Measurements from ENCODE around the gene CYRIA. TPM values are rescaled to one million over a fixed set of nuclear protein-coding genes. Genes with fewer than 3 reads are reported as not detected.

CYRIA gene
- total RNA-seq, 4 donors from 2014 or later, result 0.53 to 11.6 (median 4.6) TPM

DNA sequence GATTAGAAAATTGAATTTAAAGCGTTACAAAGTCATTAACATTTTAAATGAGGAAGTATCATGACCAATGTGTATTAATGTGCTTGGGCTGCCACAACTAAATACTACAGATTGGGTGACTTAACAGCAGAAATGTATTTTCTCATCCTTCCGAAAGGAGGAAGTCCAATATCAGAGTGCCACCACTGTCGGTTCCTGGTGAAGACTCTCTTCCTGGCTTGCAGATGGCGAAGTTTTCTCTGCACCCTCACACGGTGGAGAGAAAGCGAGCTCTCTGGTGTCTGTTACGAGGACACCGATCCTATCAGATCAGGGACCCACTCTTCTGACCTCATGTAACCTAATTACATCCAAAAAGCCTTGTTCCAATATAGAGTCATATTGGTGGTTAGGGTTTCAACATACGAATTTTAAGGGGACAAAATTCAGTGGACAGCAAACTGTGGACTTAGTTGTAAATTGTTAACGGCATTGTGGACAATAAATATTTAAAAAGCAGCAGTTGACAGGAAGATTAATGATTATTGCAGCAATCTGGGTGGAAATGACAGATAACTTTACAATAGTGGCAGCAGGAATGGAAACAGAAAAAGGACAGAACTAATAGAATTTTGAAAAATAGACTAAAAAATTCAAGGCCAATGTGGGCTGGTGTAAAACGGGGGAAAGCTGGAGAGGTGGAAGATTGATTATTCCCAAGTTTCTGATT lies 35.1 kb upstream of the CYRIA start:
- no peak overlapping the region for H3K4me3 ChIP-seq
- DNase-seq, result no peak
- H3K27me3 ChIP-seq, result no peaks in the 10 kb centered on the region
- no peaks in the 10 kb centered on the region for H3K36me3 ChIP-seq
- H3K9me3 ChIP-seq, result no peaks in the 10 kb centered on the region
- no peak for TF ChIP-seq POLR2A (IDR thresholded peaks at IDR 0.05)
- TF ChIP-seq, protein P1, sequence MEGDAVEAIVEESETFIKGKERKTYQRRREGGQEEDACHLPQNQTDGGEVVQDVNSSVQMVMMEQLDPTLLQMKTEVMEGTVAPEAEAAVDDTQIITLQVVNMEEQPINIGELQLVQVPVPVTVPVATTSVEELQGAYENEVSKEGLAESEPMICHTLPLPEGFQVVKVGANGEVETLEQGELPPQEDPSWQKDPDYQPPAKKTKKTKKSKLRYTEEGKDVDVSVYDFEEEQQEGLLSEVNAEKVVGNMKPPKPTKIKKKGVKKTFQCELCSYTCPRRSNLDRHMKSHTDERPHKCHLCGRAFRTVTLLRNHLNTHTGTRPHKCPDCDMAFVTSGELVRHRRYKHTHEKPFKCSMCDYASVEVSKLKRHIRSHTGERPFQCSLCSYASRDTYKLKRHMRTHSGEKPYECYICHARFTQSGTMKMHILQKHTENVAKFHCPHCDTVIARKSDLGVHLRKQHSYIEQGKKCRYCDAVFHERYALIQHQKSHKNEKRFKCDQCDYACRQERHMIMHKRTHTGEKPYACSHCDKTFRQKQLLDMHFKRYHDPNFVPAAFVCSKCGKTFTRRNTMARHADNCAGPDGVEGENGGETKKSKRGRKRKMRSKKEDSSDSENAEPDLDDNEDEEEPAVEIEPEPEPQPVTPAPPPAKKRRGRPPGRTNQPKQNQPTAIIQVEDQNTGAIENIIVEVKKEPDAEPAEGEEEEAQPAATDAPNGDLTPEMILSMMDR (IDR thresholded peaks at IDR 0.05), result no peak
- no peak overlapping the region for H3K27ac ChIP-seq
- H3K4me1 ChIP-seq, result no peaks in the 10 kb centered on the region

DNA sequence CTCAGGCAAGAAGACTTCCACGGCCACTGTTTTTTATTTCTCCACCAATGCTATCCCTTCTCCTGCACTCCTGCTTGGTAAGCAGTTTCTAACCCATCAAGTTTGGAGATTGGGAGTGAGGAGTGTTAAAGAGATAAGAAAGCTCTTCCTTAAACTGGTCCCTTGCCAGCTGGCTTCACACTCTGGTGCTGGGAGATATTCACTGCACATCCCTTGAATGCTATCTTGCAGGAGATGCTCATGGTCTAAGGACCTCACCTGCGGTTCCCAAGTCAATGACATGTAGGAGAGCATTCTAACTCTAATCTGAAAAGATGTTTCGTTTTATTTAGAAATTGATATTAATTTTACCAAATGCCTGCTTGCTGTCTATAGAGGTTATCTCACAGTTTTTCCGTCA lies 28.2 kb upstream of the CYRIA start:
- DNase-seq, result no peak
- Histone ChIP-seq H3K4me1 (no peaks in the 10 kb centered on the region), H3K27ac (no peak overlapping the region), H3K9me3 (no peaks in the 10 kb centered on the region), H3K27me3 (no peaks in the 10 kb centered on the region), H3K36me3 (no peaks in the 10 kb centered on the region), H3K4me3 (no peak overlapping the region)
- TF ChIP-seq, protein P1 (IDR thresholded peaks at IDR 0.05), result no peak
- no peak for TF ChIP-seq POLR2A (IDR thresholded peaks at IDR 0.05)

DNA sequence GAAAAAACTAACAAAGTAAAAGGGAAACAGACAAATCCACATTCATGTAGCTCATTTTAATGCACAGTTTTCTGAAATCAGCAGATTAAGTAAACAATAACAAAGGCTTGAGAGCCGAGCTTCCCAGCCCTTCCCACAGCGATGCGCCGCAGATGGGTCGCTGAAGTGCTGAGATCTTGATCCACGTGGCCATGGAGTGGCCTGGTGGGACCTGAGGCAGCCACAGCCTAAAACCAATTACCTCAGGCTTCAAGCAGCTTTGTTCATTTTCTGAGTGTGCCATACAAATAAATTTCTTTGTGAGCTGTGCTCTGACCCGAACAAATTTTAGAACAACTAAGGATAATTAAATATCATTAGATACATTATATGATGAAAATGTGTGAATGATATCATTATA lies 25.6 kb upstream of the CYRIA start:
- Histone ChIP-seq H3K4me1 (no peaks in the 10 kb centered on the region), H3K27me3 (no peaks in the 10 kb centered on the region), H3K36me3 (no peaks in the 10 kb centered on the region), H3K9me3 (no peaks in the 10 kb centered on the region), H3K4me3 (no peak overlapping the region), H3K27ac (no peak overlapping the region)
- DNase-seq, result no peak
- no peak for TF ChIP-seq POLR2A (IDR thresholded peaks at IDR 0.05)
- TF ChIP-seq, protein P1 (IDR thresholded peaks at IDR 0.05), result no peak

DNA sequence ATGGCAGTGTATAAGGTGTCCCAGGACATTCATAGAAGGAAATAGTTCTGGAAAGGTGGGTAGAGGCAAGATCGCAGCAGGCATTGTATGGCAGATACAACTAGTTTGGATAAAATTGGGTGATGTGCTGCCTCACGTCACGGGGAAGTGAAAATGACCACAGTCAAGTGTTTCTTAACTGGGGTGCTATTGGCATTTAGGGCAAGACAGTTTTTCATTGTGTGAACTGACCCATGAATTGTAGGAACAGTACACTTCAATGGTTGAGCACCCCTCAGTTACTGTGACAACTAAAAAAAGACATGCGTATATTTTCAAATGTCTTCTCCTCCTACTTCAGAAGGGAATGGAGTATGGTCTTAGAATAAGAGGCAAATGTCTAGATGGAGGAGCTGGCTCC lies 22.3 kb upstream of the CYRIA start:
- Histone ChIP-seq H3K27ac (no peak overlapping the region), H3K4me3 (no peak overlapping the region), H3K36me3 (no peaks in the 10 kb centered on the region), H3K9me3 (no peaks in the 10 kb centered on the region), H3K27me3 (no peaks in the 10 kb centered on the region), H3K4me1 (no peaks in the 10 kb centered on the region)
- TF ChIP-seq, protein P1 (IDR thresholded peaks at IDR 0.05), result no peak
- no peak for TF ChIP-seq POLR2A (IDR thresholded peaks at IDR 0.05)
- peak in 1 of 3 donors; percentile 35 for DNase-seq

DNA sequence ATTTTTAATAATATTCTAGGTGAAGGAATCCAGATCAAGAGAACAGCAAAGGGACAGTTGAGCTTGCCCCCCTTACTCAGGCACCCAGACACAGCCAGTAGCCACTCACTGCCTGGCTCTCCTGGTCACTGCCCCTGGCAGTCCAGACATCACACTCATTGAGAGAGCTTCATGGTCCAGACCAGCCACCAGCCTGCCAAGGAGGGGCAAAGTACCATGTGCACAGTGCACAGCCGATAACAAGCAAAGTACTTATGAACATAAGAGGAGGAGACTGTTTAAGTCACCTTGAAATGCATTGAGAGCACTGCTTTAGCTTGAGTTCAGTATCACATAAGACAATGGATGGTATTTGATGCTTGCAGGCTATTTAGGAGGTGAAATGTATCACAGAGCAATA lies 21.6 kb upstream of the CYRIA start:
- Histone ChIP-seq H3K4me3 (no peak overlapping the region), H3K9me3 (no peaks in the 10 kb centered on the region), H3K27me3 (no peaks in the 10 kb centered on the region), H3K4me1 (no peaks in the 10 kb centered on the region), H3K27ac (no peak overlapping the region), H3K36me3 (no peaks in the 10 kb centered on the region)
- no peak for TF ChIP-seq POLR2A (IDR thresholded peaks at IDR 0.05)
- TF ChIP-seq, protein P1 (IDR thresholded peaks at IDR 0.05), result no peak
- no peak for DNase-seq

All from Peyer's patch (tissue), 4 donors.